NCI-H146 (cell line): ENCODE measurements around the gene EIPR1.

Source experiments
- DNase-seq: peaks from one replicate; lab custom pipeline; 2025; lab: John Stamatoyannopoulos, UW

EIPR1 gene

GRCh38 chr2:3146772-3147650, 230.6 kb downstream of the EIPR1 start:
- no peak for DNase-seq

- no peak for DNase-seq
Observed at GRCh38 chr2:3146175-3146574, 231.4 kb downstream of the EIPR1 start.

GRCh38 chr2:3145471-3146021, 232.1 kb downstream of the EIPR1 start:
- no peak for DNase-seq

GRCh38 chr2:3144856-3145255, 232.8 kb downstream of the EIPR1 start:
- no peak for DNase-seq

- DNase-seq, result no peak
Observed at GRCh38 chr2:3143602-3144001, 234.0 kb downstream of the EIPR1 start.

GRCh38 chr2:3142961-3143571, 234.6 kb downstream of the EIPR1 start:
- no peak for DNase-seq

- no peak for DNase-seq
Observed at GRCh38 chr2:3142210-3142609, 235.4 kb downstream of the EIPR1 start.

GRCh38 chr2:3141696-3142095, 235.9 kb downstream of the EIPR1 start:
- DNase-seq, result no peak

- DNase-seq, result no peak
Observed at GRCh38 chr2:3139906-3140305, 237.7 kb downstream of the EIPR1 start.
